ENCODE results near the gene ZSCAN12.

GRCh38 chr6:28333047-28333446 lies 66.5 kb downstream of the ZSCAN12 start:
- TF ChIP-seq POLR2A (IDR thresholded peaks at IDR 0.05; ENCODE audit: low read length), result no peak
- TF ChIP-seq GATA1 (IDR thresholded peaks at IDR 0.05; ENCODE audit: low read depth, low read length), result no peak
